SK-N-SH (cell line): Measurements from ENCODE around the gene CLMN.

Experiments
- CTCF ChIP-seq: fragments of 200-600 bp; sonication (generic); IDR thresholded peaks from 2 replicates; pipeline ENCODE4 v1.6.1; 2017; ENCODE audit warnings: antibody characterized with exemption, mild to moderate bottlenecking, moderate library complexity
- FOXJ3 ChIP-seq: sonication (generic); formaldehyde crosslinking; IDR thresholded peaks from 2 replicates; pipeline ENCODE4 v1.5.1; 2020; ENCODE audit warnings: mild to moderate bottlenecking, missing genetic modification reagents
- MXI1 ChIP-seq: IDR thresholded peaks from 2 replicates; pipeline ENCODE4 v1.6.1; 2012; ENCODE audit warnings: mild to moderate bottlenecking, low read depth, low read length, improper control_type of control experiment
- PBX3 ChIP-seq: IDR thresholded peaks from 2 replicates; pipeline ENCODE4; 2012
- RFX5 ChIP-seq: IDR thresholded peaks from 2 replicates; pipeline ENCODE4 v1.6.1; 2012; ENCODE audit warnings: mild to moderate bottlenecking, improper control_type of control experiment, low read length
- RXRA ChIP-seq: IDR thresholded peaks from 2 replicates; pipeline ENCODE4 v1.4.0; 2012; ENCODE audit warnings: low read depth, mild to moderate bottlenecking, borderline replicate concordance

GRCh38 chr14:95167177-95167576 is 152.5 kb downstream of the CLMN start:
- TF ChIP-seq CTCF (no peak), PBX3 (no peak), FOXJ3 (CRISPR knock-in tag) (no peak), RFX5 (no peak), RXRA (no peak), MXI1 (no peak)
